Transverse colon (tissue), 4 donors: ENCODE measurements around the gene ZNF43.

ENCODE experiments used
- EP300 ChIP-seq: sonication (generic); formaldehyde crosslinking; IDR thresholded peaks from one replicate; pipeline ENCODE4 v1.6.1; 2017; ENCODE audit warnings: antibody characterized with exemption, low read depth
- POLR2A ChIP-seq: fragments of 450-650 bp; IDR thresholded peaks from one replicate; pipeline ENCODE4 v1.6.1; 2016; ENCODE audit warnings: antibody characterized with exemption, mild to moderate bottlenecking, moderate library complexity
- POLR2AphosphoS5 ChIP-seq, 3 donors: sonication (generic); formaldehyde crosslinking; IDR thresholded peaks; one replicate each; pipeline ENCODE4 v1.6.1; 2016; ENCODE audit warnings: antibody characterized with exemption in 3 of 3
- TF ChIP-seq, protein P1 (sequence below), 5 experiments: fragments of 200-600 bp in 3 of 5; fragments of 450-650 bp in 2 of 5; sonication (generic) in 3 of 5; IDR thresholded peaks; 1 replicate in 2 of 5; 2 replicates in 3 of 5; pipeline ENCODE4 v1.5.1; 2016 to 2017; ENCODE audit warnings: antibody characterized with exemption in 5 of 5, inconsistent platforms in 3 of 5, mild to moderate bottlenecking in 2 of 5, moderate library complexity in 1 of 5

- TF ChIP-seq, protein P1, sequence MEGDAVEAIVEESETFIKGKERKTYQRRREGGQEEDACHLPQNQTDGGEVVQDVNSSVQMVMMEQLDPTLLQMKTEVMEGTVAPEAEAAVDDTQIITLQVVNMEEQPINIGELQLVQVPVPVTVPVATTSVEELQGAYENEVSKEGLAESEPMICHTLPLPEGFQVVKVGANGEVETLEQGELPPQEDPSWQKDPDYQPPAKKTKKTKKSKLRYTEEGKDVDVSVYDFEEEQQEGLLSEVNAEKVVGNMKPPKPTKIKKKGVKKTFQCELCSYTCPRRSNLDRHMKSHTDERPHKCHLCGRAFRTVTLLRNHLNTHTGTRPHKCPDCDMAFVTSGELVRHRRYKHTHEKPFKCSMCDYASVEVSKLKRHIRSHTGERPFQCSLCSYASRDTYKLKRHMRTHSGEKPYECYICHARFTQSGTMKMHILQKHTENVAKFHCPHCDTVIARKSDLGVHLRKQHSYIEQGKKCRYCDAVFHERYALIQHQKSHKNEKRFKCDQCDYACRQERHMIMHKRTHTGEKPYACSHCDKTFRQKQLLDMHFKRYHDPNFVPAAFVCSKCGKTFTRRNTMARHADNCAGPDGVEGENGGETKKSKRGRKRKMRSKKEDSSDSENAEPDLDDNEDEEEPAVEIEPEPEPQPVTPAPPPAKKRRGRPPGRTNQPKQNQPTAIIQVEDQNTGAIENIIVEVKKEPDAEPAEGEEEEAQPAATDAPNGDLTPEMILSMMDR (IDR thresholded peaks at IDR 0.05), result no peak
- no peak for TF ChIP-seq EP300
- TF ChIP-seq POLR2A, result no peak
- TF ChIP-seq POLR2AphosphoS5 (IDR thresholded peaks at IDR 0.05), result no peak
Observed at GRCh38 chr19:21856773-21857514, 21.0 kb upstream of the ZNF43 start.
